ENCODE measurements around the gene ULBP2. TPM values are rescaled to one million over a fixed set of nuclear protein-coding genes. Genes with fewer than 3 reads are reported as not detected.
"Not testable (repeated sequence)": the region's sequence is repeated elsewhere in the genome, so short reads cannot be mapped to it uniquely, and the experiment has no call there.

The ULBP2 gene
- polyA plus RNA-seq, 3 donors, result 0.68 to 0.70 (median 0.68) TPM

- not testable (repeated sequence) for DNase-seq
Measured at GRCh38 chr6:149966319-149966718, 24.5 kb downstream of the ULBP2 start.

GRCh38 chr6:149967591-149967990 lies 25.8 kb downstream of the ULBP2 start:
- DNase-seq, result no peak

DNA sequence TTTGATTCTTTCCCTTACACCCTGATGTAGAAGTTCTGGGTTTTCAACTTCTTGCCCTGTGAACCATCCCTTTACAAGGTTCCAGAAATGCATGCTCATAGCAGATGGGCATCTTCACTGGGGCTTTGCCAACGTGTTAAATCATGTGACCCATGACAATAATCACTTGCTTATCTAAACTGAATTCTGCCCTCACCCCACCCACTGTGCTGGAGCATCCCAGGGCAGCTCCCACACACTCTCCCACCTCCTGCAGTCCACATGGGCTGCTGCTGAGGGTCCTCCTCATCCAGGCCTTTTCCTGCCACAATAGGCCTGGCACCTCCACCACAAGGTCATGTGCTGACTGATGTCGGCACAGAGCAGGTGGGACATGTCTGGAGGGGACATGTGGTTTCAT lies 26.2 kb downstream of the ULBP2 start:
- DNase-seq, result not testable (repeated sequence)

GRCh38 chr6:149968909-149969308 lies 27.1 kb downstream of the ULBP2 start:
- not testable (repeated sequence) for DNase-seq

- DNase-seq, result no peak
Measured at GRCh38 chr6:149969635-149970034, 27.8 kb downstream of the ULBP2 start.

DNA sequence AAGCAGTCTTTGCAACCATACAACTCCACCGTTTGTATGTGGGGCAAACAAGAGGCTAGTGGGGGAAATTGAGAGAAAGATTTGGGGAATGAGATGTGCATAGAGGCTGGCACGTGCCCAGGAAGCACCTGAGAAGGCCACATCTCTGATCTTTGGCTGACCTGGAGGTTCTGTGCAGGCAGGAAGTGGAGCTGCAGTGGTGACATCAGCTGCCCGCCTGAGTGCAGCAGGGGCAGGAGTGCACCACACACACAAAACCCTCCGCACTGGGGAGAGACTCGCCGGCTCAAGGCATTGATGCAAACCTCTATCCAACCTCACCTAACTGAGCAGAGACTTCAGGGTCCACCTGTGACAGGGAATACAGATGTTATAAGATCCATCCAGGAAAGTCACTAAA lies 32.6 kb downstream of the ULBP2 start:
- DNase-seq, result not testable (repeated sequence)

- no peak for DNase-seq
Measured at GRCh38 chr6:149974825-149975224, 33.0 kb downstream of the ULBP2 start.

DNA sequence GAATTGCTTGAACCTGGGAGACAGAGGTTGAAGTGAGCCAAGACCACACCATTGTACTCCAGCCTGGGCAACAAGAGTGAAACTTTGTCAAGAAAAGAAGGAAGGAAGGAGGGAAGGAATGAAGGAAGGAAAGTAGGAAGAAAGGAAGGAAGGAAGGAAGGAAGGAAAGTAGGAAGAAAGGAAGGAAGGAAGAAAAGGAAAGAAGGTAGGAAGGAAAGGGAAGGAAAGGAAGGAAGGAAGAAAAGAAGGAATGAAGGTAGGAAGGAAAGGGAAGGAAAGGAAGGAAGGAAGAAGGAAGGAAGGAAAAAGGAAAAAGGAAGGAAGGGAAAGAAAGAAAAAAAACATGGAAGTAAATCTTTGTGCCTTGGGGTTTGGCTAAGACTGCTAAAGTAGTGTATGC lies 33.6 kb downstream of the ULBP2 start:
- no peak for DNase-seq

DNA sequence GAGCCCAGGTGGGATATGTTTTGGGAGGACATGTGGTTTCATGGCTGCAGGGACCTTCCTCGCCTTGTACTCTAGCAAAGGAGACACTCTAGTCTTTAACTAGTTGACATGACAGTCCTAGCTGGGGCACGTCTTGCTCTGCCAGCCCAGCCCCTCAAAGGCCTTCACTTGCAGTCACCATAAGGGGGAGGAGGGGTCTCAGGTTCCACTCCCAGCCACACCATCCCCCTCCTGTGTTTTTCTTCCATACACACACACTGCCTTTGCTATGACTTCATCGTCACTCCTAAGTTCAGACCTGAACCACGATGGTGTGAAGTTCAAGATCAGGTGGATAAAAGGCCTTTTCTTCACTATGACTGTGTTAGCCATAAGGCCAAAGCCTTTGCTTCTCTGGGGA lies 35.4 kb downstream of the ULBP2 start:
- DNase-seq, result no peak

DNA sequence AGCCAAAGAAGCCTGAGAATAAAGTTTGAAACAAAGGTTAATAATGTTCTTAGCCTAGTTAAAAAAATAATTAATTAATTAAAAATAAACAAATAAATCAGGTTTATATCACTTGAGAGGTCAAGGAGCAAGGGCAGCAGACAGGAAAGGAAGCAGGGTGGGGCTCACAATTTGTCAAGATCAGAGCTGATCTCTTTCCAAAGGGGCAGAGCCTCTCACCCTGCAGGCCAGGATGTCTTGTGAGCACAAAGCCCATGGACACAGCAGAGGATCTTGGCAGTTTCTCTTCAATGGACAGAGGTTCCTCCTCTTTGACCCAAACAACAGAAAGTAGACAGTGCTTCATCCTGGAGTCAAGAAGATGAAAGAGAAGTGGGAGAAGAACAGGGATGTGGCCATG lies 36.8 kb downstream of the ULBP2 start:
- DNase-seq, result no peak

DNA sequence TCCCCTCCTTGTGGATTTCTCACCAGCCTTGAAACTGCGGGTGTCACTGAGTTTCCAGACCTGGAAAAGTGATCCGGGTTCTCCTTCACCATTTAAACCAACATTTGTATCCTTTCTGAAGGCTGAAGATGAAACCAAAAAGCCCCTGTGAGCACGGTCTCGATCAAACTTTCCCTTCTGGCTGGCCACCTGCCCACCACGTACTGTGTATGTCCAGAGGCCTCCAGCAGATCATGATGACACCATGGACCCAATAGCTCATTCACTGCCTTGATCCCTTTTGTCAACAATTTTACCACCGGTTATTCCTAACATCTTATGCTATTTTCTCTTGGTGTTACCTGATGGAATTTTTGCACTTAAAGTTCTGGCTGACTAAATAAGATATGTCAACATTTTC lies 37.5 kb downstream of the ULBP2 start:
- no peak for DNase-seq

DNA sequence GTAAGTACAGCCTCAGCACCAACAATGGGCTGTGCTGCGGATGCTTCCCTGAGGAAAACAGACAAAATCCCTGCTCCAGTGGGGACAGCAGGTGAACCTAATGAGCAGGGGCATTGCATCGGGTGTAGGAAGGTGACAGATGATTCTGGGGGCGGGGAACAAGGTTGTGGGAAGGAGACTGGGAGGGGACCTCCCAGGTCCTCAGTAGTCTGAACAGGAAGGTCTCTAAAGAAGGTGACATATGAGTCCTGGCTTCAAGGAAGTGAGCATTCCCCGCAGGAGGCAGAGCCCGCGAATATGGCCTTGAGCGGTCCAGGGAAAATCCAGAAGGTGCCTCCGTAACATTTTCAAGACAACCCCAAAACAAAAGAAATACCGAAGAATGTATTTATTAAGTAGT lies 41.3 kb downstream of the ULBP2 start:
- DNase-seq, result no peak

DNA sequence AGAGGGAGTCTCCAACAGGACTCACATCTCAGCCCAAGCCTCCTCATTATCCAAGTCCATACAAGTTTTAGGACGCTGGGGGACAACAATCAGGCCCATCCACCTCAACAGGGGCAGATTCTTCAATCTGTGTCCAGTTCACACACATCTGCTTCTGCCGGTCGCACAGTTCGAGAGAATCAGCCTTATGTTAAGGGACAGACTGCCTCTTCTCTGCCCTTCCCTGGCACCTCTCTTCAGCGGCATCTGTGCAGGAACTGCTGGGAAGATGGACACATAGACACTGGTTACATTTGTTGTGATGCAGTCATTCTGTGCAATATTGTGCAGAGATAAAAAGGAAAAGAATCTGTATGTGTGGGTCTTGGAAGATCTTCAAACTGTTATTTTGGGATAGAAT lies 43.0 kb downstream of the ULBP2 start:
- no peak for DNase-seq

- DNase-seq, result no peak
Measured at GRCh38 chr6:149985481-149985937, 43.7 kb downstream of the ULBP2 start.

DNA sequence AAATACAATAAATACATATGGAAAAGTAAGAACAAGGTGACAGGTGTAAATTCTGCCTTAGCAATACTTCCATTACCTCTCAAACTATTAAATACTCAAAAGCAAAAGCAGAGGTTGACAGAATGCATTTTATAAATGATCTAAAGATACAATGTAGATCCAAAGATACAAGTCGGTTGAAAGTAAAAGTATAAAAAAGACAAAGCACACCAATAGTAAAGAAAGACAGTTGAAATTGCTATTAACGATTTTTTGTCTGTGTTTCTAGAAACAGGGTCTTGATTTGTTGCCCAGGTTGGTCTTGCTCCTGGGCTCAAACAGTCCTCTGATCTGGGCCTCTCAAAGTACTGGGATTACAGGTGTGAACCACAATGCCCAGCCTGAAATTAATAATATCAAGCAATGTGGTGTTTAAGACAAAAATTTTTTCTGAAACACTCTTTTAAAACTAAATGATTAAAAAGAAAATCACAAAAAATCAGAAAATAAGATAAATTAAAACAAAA lies 45.8 kb downstream of the ULBP2 start:
- no peak for DNase-seq

GRCh38 chr6:149988550-149989346 lies 46.9 kb downstream of the ULBP2 start:
- DNase-seq, result no peak

GRCh38 chr6:149990212-149990660 lies 48.4 kb downstream of the ULBP2 start:
- DNase-seq, result no peak

DNA sequence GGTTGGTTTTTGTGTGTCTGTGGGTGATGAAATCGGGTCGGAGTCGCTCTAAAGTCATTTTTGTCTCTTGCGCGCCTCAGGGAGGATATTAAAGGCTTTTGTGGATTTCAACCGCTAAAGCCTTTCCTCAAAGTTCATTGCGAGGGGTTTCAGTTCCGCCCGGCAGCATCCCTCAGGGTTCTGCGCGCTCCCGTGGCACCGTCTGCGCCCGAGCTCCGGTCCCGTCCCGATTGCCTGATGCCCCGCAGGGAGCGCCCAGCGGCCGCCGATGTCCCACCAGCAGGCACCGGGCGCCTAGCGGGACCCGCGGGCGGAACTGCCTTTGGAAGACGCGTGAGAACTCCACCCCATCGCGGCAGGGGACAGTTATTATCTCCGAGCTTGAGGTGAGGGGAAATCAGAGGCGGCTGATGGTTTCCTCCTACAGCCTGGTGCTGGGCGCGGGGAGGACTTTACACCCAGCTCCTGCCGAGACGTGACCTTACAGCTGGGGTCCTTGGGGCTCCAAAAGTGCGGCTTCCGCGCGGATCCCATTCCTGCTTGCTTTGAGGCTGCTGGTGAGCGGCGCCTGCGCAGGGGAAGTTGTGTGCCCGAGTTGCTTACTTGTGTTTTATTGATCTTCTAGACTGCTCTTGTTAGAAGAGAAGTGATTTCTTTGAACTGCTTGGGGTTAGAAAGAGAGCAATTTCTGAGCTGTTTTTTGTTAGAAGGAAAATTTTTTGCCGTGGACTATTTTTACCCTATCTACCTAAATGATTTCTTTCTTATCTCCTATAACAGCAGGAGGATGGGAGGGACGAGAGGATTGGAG lies 49.1 kb downstream of the ULBP2 start:
- DNase-seq, result no peak

DNA sequence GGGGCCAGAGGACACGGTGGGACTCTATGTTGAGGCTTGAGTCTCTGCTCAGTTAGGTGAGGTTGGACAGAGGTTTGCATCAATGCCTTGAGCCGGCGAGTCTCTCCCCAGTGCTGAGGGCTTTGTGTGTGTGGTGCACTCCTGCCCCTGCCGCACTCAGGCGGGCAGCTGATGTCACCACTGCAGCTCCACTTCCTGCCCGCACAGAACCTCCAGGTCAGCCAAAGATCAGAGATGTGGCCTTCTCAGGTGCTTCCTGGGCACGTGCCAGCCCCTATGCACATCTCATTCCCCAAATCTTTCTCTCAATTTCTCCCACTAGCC lies 49.6 kb downstream of the ULBP2 start:
- not testable (repeated sequence) for DNase-seq

- no peak for DNase-seq
Measured at GRCh38 chr6:149991838-149992237, 50.0 kb downstream of the ULBP2 start.

DNA sequence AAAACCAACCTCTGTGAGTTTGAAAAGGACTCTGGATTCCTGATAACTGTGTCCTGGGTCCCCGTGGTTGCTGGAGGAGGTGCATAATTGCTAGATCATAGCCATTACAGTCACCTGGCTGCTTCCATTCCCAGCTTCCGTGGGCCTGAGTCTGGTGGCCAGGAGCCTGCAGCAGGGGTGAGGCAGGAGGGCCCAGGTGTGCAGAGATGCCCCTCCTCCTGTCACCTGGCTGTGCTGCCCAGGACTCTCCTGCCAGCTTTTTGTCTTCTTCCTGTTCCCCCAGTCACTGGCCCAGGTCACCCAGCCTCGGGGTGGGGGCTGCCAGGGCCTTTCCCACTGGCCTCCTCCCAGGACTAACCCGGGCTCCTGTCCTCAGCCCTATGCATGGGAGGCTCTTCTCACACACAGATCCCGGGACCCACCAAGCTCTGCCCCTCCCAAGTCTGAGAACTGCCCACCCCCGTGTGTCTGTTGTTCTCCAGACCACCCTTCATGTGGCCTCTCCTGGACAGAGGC lies 53.5 kb downstream of the ULBP2 start:
- DNase-seq, result no peak

DNA sequence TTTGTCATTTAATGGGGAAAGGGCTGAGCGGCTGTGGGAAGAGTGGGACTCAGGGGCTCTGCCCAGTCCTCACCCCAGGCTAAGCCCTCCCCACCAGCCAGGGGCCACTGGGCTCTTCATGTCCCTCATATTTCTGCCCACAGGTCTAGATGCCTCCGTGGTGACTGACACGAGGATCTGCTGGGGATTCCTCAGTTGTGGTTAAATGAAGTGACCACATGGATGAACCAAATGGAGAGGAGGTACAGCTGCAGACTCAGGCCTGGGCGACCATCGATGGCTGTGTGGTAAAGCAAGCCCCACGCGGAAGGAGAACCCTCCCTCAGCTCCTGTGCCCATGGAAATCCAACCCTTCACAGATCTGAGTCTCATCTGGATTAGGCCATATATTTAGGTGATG lies 54.2 kb downstream of the ULBP2 start:
- DNase-seq, result no peak
